Measurements from ENCODE around the gene HNF1B.
"Not testable (repeated sequence)": the region's sequence is repeated elsewhere in the genome, so short reads cannot be mapped to it uniquely, and the experiment has no call there.

Gene HNF1B

GRCh38 chr17:37702598-37702997 is 42.3 kb downstream of the HNF1B start:
- DNase-seq (ENCODE audit: low read depth) = no peak

DNA sequence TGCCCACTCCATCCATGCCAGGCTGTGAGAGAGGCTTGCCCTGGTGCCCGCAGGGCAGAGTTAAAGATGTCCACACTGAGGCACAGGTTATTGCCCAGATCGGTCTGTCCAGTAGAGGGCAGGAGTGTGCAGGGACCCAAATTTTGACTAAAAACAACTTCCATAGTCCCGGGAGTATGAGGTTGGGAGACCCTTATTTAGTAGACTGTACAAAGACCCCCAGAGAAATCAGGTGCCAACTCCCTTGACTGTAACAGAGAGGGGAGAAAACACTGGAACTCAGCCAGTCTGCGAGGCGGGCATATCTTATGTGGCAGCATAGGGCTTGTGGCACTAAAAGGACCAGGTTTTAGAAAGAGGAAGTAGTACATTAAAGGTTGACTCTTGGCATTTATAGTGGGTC is 43.4 kb downstream of the HNF1B start:
- DNase-seq (ENCODE audit: low read depth) = no peak

DNA sequence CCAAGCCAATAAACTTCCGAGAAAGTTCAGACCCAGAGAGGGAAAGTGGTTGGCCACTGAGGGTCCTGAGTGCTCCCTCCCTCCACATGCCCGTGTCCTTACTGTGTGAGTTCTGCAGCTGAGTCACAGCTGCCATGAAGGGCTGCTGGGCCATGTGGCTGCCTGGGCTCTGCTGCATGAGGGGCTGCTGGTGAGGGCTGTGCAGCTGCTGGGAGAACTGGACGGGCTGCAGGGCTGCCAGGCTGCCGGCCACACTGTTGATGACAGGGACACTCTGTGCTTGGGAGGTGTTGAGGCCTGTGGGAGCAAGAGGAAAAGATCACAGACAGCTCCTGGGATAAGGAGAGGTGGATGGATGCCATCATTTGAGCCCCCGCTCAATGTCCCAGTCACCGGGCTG is 44.0 kb downstream of the HNF1B start:
- no peak for DNase-seq (ENCODE audit: low read depth)

DNA sequence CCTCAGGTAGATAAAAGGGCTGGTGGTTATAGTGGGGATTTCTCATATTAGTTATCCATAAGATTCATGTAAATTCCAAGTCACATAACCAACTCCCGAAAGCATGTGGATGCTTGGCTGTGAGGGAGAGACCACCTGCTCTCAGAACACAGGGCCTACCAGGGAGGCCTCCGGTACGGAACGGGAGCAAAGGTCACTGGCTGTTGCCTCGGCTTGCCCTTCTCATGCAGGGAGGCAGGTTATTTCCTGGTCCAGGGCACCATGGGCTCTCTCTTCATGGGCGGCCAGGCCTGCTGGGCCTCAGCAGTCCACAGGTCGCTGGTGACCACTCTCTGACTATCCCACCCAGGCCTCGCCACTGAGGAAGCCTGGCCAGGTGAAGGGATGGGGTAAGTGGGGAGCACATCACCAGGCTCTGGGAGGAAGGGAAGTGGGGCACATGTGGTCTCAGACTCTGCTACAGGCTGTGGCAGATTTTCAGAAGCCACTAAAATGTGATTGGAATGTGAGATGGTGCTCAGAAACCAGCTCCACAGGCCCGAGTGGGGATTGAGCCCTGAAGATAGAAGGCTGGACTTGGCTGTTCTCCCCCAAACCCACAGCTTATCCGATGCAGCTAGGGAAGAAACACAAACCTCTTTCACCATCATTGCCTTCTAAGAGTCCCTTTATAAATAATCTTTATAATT is 45.4 kb downstream of the HNF1B start:
- DNase-seq (ENCODE audit: low read depth) = no peak

DNA sequence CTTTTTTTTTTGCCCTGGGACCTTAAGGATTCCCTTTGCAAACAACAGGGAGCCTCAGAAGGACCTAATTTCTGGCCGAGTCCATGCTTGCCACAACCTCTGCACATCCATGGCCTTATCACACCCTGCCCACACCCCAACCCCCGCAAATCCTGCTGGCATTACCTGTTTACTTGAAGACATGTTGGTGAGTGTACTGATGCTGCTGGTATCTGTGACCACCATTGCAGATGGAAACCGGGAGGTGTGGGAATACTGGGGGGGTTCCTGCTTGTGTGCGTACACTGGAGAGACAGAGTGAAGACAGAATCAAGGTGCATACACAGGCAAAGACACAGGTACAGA is 46.0 kb downstream of the HNF1B start:
- DNase-seq (ENCODE audit: low read depth) = no peak

DNA sequence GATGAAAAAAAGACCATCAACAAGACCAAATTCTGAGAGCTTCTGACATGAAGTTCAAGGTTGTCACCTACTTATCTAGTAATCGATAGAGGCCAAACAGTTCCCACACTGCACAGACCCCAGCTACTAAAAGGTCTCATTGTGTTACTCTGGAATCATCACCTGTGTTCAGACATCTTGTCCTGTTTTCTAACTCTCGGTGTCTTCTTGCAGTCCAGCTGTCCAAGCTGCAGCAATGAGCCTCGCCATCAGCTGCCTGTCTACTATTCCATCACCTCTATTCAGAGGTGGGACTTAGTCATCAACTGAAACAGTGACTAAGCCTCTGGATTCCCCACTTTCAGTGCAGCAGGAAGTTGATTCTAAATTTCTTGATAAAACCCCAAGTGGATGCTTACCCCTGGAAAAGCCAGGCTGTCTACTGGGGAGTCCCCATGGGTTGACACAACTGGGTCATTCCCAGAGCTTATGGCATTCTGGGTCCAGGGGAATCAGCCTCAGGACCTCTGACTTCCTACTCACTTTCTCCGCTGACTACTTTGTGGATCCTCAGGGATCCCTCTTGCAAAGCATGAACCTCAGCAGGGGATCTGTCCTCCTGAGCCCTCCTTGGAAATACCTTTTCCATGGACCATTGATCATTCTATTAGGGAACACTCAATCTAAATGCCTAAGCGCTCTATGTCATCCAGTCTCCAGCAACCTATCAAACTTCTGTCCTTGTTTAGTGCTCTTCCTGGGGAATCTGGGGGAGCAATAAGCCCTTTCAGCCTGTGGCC is 46.5 kb downstream of the HNF1B start:
- no peak for DNase-seq (ENCODE audit: low read depth)

- no peak for DNase-seq (ENCODE audit: low read depth)
These were observed 47.5 kb downstream of the HNF1B start for GRCh38 chr17:37697381-37697780.

GRCh38 chr17:37696366-37696765 is 48.5 kb downstream of the HNF1B start:
- DNase-seq (ENCODE audit: low read depth) = no peak

DNA sequence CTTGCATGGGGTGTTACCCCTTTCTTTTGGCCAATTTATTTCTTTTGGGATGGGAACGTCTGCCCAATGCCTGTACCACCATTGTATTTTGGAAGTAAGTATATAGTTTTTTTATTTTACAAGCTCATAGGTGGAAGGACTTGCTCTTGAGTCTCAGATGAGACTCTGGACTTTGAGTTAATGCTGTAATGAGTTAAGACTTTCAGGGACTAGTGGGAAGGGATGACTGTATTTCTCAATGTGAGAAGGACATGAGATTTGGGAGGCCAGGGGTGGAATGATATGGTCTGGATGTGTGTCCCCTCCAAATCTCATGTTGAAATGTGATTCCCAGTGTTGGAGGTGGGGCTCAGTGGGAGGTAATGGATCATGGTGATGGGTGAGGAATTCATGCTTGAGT is 49.1 kb downstream of the HNF1B start:
- DNase-seq (ENCODE audit: low read depth) = no peak

GRCh38 chr17:37694734-37695133 is 50.1 kb downstream of the HNF1B start:
- no peak for DNase-seq (ENCODE audit: low read depth)

DNA sequence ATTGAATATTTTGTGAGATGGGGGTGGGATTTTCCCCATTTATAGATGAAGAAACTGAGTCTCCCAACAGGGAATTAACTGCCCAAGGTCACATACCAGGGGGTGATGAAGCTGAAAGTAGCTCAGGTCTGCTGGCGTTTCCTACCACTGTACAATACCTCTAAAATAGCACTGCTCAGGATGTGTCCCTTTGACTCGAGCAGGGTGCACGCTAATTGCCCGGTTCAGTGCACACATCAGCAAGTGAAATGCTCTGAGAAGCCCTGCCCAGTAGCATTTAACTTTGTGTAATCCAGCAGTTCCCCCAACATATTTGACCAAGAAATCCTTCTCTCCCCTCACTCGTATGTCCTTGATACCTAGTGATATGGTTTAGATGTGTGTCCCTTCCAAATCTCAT is 51.5 kb downstream of the HNF1B start:
- no peak for DNase-seq (ENCODE audit: low read depth)

DNA sequence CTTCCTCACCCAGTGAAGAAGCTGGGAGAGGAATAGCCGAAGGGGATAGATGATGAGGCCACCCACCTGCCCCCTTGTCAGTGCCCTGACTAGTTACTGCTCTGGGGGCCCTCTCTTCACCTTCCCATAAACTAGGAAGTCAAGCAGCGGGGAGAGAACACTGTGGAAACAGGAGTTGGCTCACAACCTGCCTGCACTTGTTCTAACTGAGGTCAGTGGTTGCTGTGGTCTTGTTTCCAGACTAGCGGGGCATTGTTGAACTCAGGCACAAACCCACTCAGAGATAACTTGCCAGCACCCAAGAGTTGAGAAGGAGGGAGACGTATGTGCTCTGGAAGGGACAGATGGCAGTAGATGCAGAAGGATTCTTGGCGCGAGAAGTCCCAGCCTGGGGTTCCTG is 53.1 kb downstream of the HNF1B start:
- no peak for DNase-seq (ENCODE audit: low read depth)

DNA sequence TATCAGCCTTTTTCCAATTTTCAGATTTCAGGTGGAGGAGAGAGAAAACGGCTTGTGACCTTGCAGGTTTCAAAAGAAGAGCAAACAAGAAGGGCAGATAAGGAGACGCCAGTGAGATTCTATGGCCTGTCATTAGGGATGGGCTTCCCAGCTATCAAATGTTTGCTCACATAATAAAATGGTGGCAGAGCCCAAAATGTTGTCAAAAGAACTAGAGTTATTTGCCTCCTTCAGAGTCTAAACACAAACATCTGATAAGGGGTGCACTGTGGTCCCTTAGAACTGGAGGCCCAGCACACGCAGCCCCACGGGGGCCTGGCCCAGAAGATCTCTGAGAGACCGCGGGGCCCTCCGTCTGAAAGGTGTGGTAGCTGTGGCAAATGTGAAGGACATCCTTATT is 55.5 kb downstream of the HNF1B start:
- no peak for DNase-seq (ENCODE audit: low read depth)

GRCh38 chr17:37683454-37683984 is 61.3 kb downstream of the HNF1B start:
- no peak for DNase-seq (ENCODE audit: low read depth)

GRCh38 chr17:37682007-37682406 is 62.9 kb downstream of the HNF1B start:
- no peak for DNase-seq (ENCODE audit: low read depth)

GRCh38 chr17:37679995-37680394 is 64.9 kb downstream of the HNF1B start:
- DNase-seq (ENCODE audit: low read depth) = not testable (repeated sequence)

DNA sequence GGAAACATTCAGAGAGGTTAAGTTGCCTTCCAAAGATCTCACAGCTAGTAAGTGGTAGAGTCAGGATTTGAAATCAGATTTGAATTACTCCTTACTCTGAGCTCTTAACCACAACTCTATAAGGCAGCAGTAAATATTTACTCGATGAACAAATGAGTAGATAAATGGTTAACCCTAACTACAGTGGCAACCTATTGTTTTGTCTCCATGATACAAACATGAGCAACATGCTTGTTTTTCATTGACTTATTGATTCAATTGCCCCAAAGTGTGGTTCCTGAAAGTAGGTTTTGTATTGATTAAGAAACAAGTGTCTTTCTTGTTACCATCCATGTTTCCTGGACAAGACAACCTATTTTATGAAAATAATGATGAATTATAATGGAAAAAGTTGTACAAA is 66.8 kb downstream of the HNF1B start:
- DNase-seq (ENCODE audit: low read depth) = no peak

- no peak for DNase-seq (ENCODE audit: low read depth)
These were observed 67.8 kb downstream of the HNF1B start for GRCh38 chr17:37677021-37677420.

- DNase-seq (ENCODE audit: low read depth) = no peak
These were observed 68.5 kb downstream of the HNF1B start for GRCh38 chr17:37676115-37676925.

GRCh38 chr17:37674511-37674910 is 70.3 kb downstream of the HNF1B start:
- no peak for DNase-seq (ENCODE audit: low read depth)

- DNase-seq (ENCODE audit: low read depth) = no peak
These were observed 71.5 kb downstream of the HNF1B start for GRCh38 chr17:37673386-37673785.

DNA sequence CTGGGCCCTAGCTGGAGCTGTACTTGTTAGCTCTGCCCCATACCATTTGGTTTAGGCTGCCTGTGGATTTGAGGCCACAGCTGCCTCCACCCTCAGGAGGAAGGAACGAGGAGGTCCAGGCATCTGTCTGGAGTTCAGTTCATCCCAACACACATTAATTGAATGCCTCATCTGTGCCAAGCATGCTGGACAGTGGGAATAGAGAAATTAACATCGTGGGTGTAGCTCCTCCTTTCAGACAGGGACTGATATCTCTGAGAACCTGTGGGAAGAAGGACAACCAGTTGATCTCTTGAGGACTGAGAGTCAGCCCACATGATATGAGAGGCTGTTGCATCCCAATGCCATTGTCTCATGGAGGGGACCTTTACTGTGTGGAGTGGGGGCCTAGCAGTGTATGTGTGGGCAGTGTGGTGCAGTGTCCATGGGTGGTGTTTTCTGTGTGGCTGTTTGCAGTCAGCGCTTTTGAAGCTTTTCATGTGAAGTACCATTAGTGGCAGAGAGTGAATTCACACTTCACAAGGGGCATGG is 72.2 kb downstream of the HNF1B start:
- no peak for DNase-seq (ENCODE audit: low read depth)
